CD4-positive, alpha-beta memory T cell (primary cell): ENCODE measurements around the gene BMP7. TPM values are rescaled to one million over a fixed set of nuclear protein-coding genes. Genes with fewer than 3 reads are reported as not detected.

Experiments used
- CTCF ChIA-PET: fragments of 350-600 bp; sonication (Branson Sonifier 250); formaldehyde crosslinking; loops from one replicate; lab custom pipeline; 2021; ENCODE audit warnings: inconsistent platforms; ENCODE audit not compliant: partially characterized antibody; lab: Charles Lee
- POLR2A ChIA-PET: fragments of 350-600 bp; sonication (Branson Sonifier 250); formaldehyde crosslinking; loops from one replicate; lab custom pipeline; 2021; ENCODE audit not compliant: partially characterized antibody; lab: Charles Lee
- DNase-seq, 5 donors: peaks; one replicate each; pipeline versions ENCODE4 v3.0.0 to v3.0.0-alpha.2; 2020 to 2022; ENCODE audit warnings: mixed read lengths in 1 of 5
- H3K27ac ChIP-seq: one replicate; pipeline ENCODE4 v1.7.0; 2013; ENCODE audit warnings: low read depth, low read length
- H3K27me3 ChIP-seq: 2 replicates; pipeline ENCODE4 v1.7.0; 2013; ENCODE audit warnings: mild to moderate bottlenecking, low read length, moderate library complexity; ENCODE audit not compliant: insufficient read depth
- H3K36me3 ChIP-seq: 2 replicates; pipeline ENCODE4 v1.7.0; 2013; ENCODE audit warnings: mild to moderate bottlenecking, low read length, moderate library complexity; ENCODE audit not compliant: insufficient read depth
- H3K4me1 ChIP-seq: 2 replicates; pipeline ENCODE4 v1.7.0; 2013; ENCODE audit warnings: mild to moderate bottlenecking, low read length, moderate library complexity; ENCODE audit not compliant: insufficient read depth
- H3K4me3 ChIP-seq, 2 donors: one replicate each; pipeline ENCODE4 v1.7.0; 2013; ENCODE audit warnings: low read length in 2 of 2, mild to moderate bottlenecking in 1 of 2
- H3K9me3 ChIP-seq, 2 donors: one replicate each; pipeline ENCODE4 v1.7.0; 2013; ENCODE audit warnings: low read length in 2 of 2, control low read depth in 1 of 2; ENCODE audit not compliant: control insufficient read depth in 1 of 2
- H3K27ac Mint-ChIP-seq, 7 donors: one replicate each; pipeline ENCODE4 v1.8.0; 2020 to 2021; ENCODE audit warnings: mixed read lengths in 7 of 7, mild to moderate bottlenecking in 6 of 7, inconsistent platforms in 3 of 7, moderate library complexity in 3 of 7
- H3K27me3 Mint-ChIP-seq, 2 donors: one replicate each; pipeline ENCODE4 v1.8.0; 2020 to 2021; ENCODE audit warnings: mixed read lengths in 2 of 2
- H3K36me3 Mint-ChIP-seq, 2 donors: one replicate each; pipeline ENCODE4 v1.8.0; 2020 to 2021; ENCODE audit warnings: mixed read lengths in 2 of 2, inconsistent platforms in 1 of 2, mild to moderate bottlenecking in 1 of 2
- H3K4me1 Mint-ChIP-seq, 4 donors: one replicate each; pipeline ENCODE4 v1.8.0; 2020 to 2021; ENCODE audit warnings: mixed read lengths in 4 of 4, mild to moderate bottlenecking in 1 of 4
- H3K4me3 Mint-ChIP-seq, 8 donors: one replicate each; pipeline ENCODE4 v1.8.0; 2020 to 2021; ENCODE audit warnings: mixed read lengths in 8 of 8, mild to moderate bottlenecking in 7 of 8, moderate library complexity in 6 of 8, inconsistent platforms in 3 of 8
- H3K9me3 Mint-ChIP-seq, 8 donors: one replicate each; pipeline ENCODE4 v1.8.0; 2020 to 2021; ENCODE audit warnings: mixed read lengths in 8 of 8, mild to moderate bottlenecking in 5 of 8, inconsistent platforms in 3 of 8, moderate library complexity in 1 of 8
- intact Hi-C: fragments of 100-400 bp; cut with micrococcal nuclease; formaldehyde crosslinking; loops from one replicate; pipeline ENCODE4 v1.15.1; 2023
- polyA plus RNA-seq, 2 donors: library from polyadenylated mRNA; unstranded; fragments of 300-500 nt; fragmentation: Illumina TruSeq; gene quantifications; one replicate each; pipeline ENCODE4 v1.2.3, GENCODE V29; 2021
- total RNA-seq, 2 experiments: library from RNA; stranded (reverse); gene quantifications; one replicate each; pipeline ENCODE4 v1.2.3, GENCODE V29; 2021

BMP7 gene
- total and polyA plus RNA-seq, 4 experiments from 2014 or later = not detected

- POLR2A ChIA-PET = no interaction called here
- CTCF ChIA-PET = no interaction called here
Measured at GRCh38 chr20:57147185-57147584, 119.3 kb downstream of the BMP7 start.

GRCh38 chr20:57146155-57146554, 120.3 kb downstream of the BMP7 start:
- H3K27me3 ChIP-seq = no peaks in the 10 kb centered on the region
- no peaks in the 10 kb centered on the region for H3K9me3 ChIP-seq
- no peak overlapping the region for H3K27ac ChIP-seq
- no peak overlapping the region for H3K4me3 ChIP-seq
- Mint-ChIP-seq H3K4me3 (no peak overlapping the region), H3K4me1 (no peaks in the 10 kb centered on the region), H3K27ac (no peak overlapping the region), H3K36me3 (no peaks in the 10 kb centered on the region), H3K9me3 (peaks cover 0 to 7% (median 2%) of the 10 kb centered on the region in 8 donors), H3K27me3 (peaks cover 8 to 10% of the 10 kb centered on the region in 2 donors)
- DNase-seq = no peak
- H3K36me3 ChIP-seq = no peaks in the 10 kb centered on the region
- POLR2A ChIA-PET = no interaction called here
- CTCF ChIA-PET = no interaction called here
- intact Hi-C loops = no loop called here
- H3K4me1 ChIP-seq = no peaks in the 10 kb centered on the region

More at GRCh38 chr20:57147185-57147584, 119.3 kb downstream of the BMP7 start:
- Mint-ChIP-seq H3K27ac (no peak overlapping the region), H3K9me3 (peaks cover 0 to 13% (median 2%) of the 10 kb centered on the region in 8 donors), H3K4me1 (no peaks in the 10 kb centered on the region), H3K4me3 (no peak overlapping the region), H3K27me3 (peaks cover 8 to 10% of the 10 kb centered on the region in 2 donors), H3K36me3 (no peaks in the 10 kb centered on the region)
- H3K27me3 ChIP-seq = no peaks in the 10 kb centered on the region
- DNase-seq = no peak
- intact Hi-C loops = no loop called here
- no peaks in the 10 kb centered on the region for H3K36me3 ChIP-seq
- H3K4me3 ChIP-seq = no peak overlapping the region
- no peaks in the 10 kb centered on the region for H3K9me3 ChIP-seq
- no peaks in the 10 kb centered on the region for H3K4me1 ChIP-seq
- no peak overlapping the region for H3K27ac ChIP-seq

GRCh38 chr20:57145089-57145631, 121.3 kb downstream of the BMP7 start:
- Mint-ChIP-seq H3K4me1 (no peaks in the 10 kb centered on the region), H3K36me3 (no peaks in the 10 kb centered on the region), H3K27ac (no peak overlapping the region), H3K4me3 (no peak overlapping the region), H3K9me3 (peaks cover 0 to 6% (median 2%) of the 10 kb centered on the region in 8 donors), H3K27me3 (peaks cover 10% of the 10 kb centered on the region in 2 donors)
- Histone ChIP-seq H3K36me3 (no peaks in the 10 kb centered on the region), H3K27me3 (no peaks in the 10 kb centered on the region), H3K4me1 (no peaks in the 10 kb centered on the region), H3K4me3 (no peak overlapping the region), H3K27ac (no peak overlapping the region), H3K9me3 (no peaks in the 10 kb centered on the region)
- POLR2A ChIA-PET = no interaction called here
- intact Hi-C loops = no loop called here
- no peak for DNase-seq
- CTCF ChIA-PET = no interaction called here

- ChIA-PET POLR2A (no interaction called here), CTCF (no interaction called here)
- no peak overlapping the region for H3K27ac Mint-ChIP-seq
Measured at GRCh38 chr20:57143173-57143572, 123.3 kb downstream of the BMP7 start.

GRCh38 chr20:57142667-57143066, 123.8 kb downstream of the BMP7 start:
- ChIA-PET POLR2A (no interaction called here), CTCF (interaction anchor here (1.4 kb wide), 1 partner anchor 11 kb away, joined by 3 read pairs; no protein-coding TSS in a partner anchor)
- peaks cover 8 to 10% of the 10 kb centered on the region in 2 donors for H3K27me3 Mint-ChIP-seq
- H3K27ac Mint-ChIP-seq = no peak overlapping the region
- no peaks in the 10 kb centered on the region for H3K4me1 Mint-ChIP-seq
- DNase-seq = no peak
- Histone ChIP-seq H3K4me3 (no peak overlapping the region), H3K27ac (no peak overlapping the region), H3K4me1 (no peaks in the 10 kb centered on the region), H3K27me3 (no peaks in the 10 kb centered on the region), H3K36me3 (no peaks in the 10 kb centered on the region), H3K9me3 (no peaks in the 10 kb centered on the region)
- intact Hi-C loops = no loop called here
- no peak overlapping the region for H3K4me3 Mint-ChIP-seq
- H3K36me3 Mint-ChIP-seq = no peaks in the 10 kb centered on the region
- H3K9me3 Mint-ChIP-seq = peaks cover 0 to 5% (median under 1%) of the 10 kb centered on the region in 8 donors

More at GRCh38 chr20:57143173-57143572, 123.3 kb downstream of the BMP7 start:
- H3K27me3 ChIP-seq = no peaks in the 10 kb centered on the region
- H3K4me3 Mint-ChIP-seq = no peak overlapping the region
- peaks cover 0 to 6% (median under 1%) of the 10 kb centered on the region in 8 donors for H3K9me3 Mint-ChIP-seq
- H3K4me1 Mint-ChIP-seq = no peaks in the 10 kb centered on the region
- no peak overlapping the region for H3K4me3 ChIP-seq
- H3K36me3 Mint-ChIP-seq = no peaks in the 10 kb centered on the region
- H3K4me1 ChIP-seq = no peaks in the 10 kb centered on the region
- H3K9me3 ChIP-seq = no peaks in the 10 kb centered on the region
- peaks cover 8 to 10% of the 10 kb centered on the region in 2 donors for H3K27me3 Mint-ChIP-seq
- no peak overlapping the region for H3K27ac ChIP-seq
- DNase-seq = no peak
- H3K36me3 ChIP-seq = no peaks in the 10 kb centered on the region
- intact Hi-C loops = no loop called here

- DNase-seq = no peak
- Histone ChIP-seq H3K4me1 (no peaks in the 10 kb centered on the region), H3K4me3 (no peak overlapping the region), H3K9me3 (no peaks in the 10 kb centered on the region), H3K36me3 (no peaks in the 10 kb centered on the region), H3K27me3 (no peaks in the 10 kb centered on the region), H3K27ac (no peak overlapping the region)
- Mint-ChIP-seq H3K4me3 (no peak overlapping the region), H3K27me3 (peaks cover 4 to 9% of the 10 kb centered on the region in 2 donors), H3K27ac (no peak overlapping the region), H3K36me3 (no peaks in the 10 kb centered on the region), H3K9me3 (peaks cover 0 to 2% (median 0%) of the 10 kb centered on the region in 8 donors), H3K4me1 (no peaks in the 10 kb centered on the region)
- intact Hi-C loops = no loop called here
- CTCF ChIA-PET = interaction anchor here (1.4 kb wide), 1 partner anchor 9 kb away, joined by 3 read pairs; no protein-coding TSS in a partner anchor
- POLR2A ChIA-PET = no interaction called here
Measured at GRCh38 chr20:57141492-57141891, 124.9 kb downstream of the BMP7 start.

- Mint-ChIP-seq H3K4me3 (no peak overlapping the region), H3K36me3 (no peaks in the 10 kb centered on the region), H3K4me1 (no peaks in the 10 kb centered on the region), H3K9me3 (peaks cover 0 to 2% (median 0%) of the 10 kb centered on the region in 8 donors), H3K27me3 (peaks cover 4 to 6% of the 10 kb centered on the region in 2 donors), H3K27ac (no peak overlapping the region)
- ChIA-PET POLR2A (no interaction called here), CTCF (no interaction called here)
- Histone ChIP-seq H3K4me3 (no peak overlapping the region), H3K9me3 (no peaks in the 10 kb centered on the region), H3K36me3 (no peaks in the 10 kb centered on the region), H3K4me1 (no peaks in the 10 kb centered on the region), H3K27me3 (no peaks in the 10 kb centered on the region), H3K27ac (no peak overlapping the region)
- no peak for DNase-seq
- intact Hi-C loops = no loop called here
Measured at GRCh38 chr20:57140416-57140965, 126.0 kb downstream of the BMP7 start.
